HL-60 (cell line): ENCODE results near the gene NFIB.

Experiments
- DNase-seq, 2 experiments: peaks; one replicate each; pipeline ENCODE4 v3.0.0-alpha.2; 2010 to 2020; ENCODE audit warnings: low read depth in 1 of 2, low spot score in 1 of 2
- H3K27ac ChIP-seq: fragments of 250-450 bp; sonication (Bioruptor Pico); replicated peaks from 2 replicates; pipeline ENCODE4 v1.5.1; 2020; ENCODE audit warnings: mild to moderate bottlenecking, moderate library complexity
- H3K27me3 ChIP-seq: fragments of 250-450 bp; sonication (Bioruptor Pico); 2 replicates; pipeline ENCODE4 v1.5.1; 2021; ENCODE audit warnings: mild to moderate bottlenecking, moderate library complexity; ENCODE audit not compliant: insufficient read depth, poor library complexity, severe bottlenecking
- H3K4me3 ChIP-seq: replicated peaks from 2 replicates; pipeline ENCODE4 v1.5.1; 2011; ENCODE audit warnings: mild to moderate bottlenecking, control low read depth, low read length; ENCODE audit not compliant: insufficient read depth
- CTCF ChIP-seq: IDR thresholded peaks from one replicate; pipeline ENCODE4 v1.5.1; 2011; ENCODE audit warnings: low read length, control low read depth, inconsistent platforms; ENCODE audit not compliant: insufficient read depth
- GABPA ChIP-seq: IDR thresholded peaks from 2 replicates; pipeline ENCODE4 v1.6.1; 2012; ENCODE audit warnings: low read depth
- POLR2AphosphoS5 ChIP-seq: IDR thresholded peaks from 2 replicates; pipeline ENCODE4 v1.6.1; 2012; ENCODE audit warnings: low read depth
- REST ChIP-seq: IDR thresholded peaks from 2 replicates; pipeline ENCODE4 v1.6.1; 2012; ENCODE audit warnings: low read depth; ENCODE audit not compliant: insufficient replicate concordance
- SPI1 ChIP-seq: IDR thresholded peaks from 2 replicates; pipeline ENCODE4 v1.6.1; 2012; ENCODE audit warnings: low read depth, mild to moderate bottlenecking, borderline replicate concordance

NFIB gene

GRCh38 chr9:14103115-14103514 lies 210.8 kb downstream of the NFIB start:
- TF ChIP-seq SPI1 (no peak), POLR2AphosphoS5 (no peak), CTCF (no peak), REST (no peak), GABPA (no peak)
- no peak overlapping the region for H3K4me3 ChIP-seq
- no peaks in the 10 kb centered on the region for H3K27me3 ChIP-seq
- no peak overlapping the region for H3K27ac ChIP-seq
- no peak for DNase-seq

- no peak overlapping the region for H3K27ac ChIP-seq
Observed at GRCh38 chr9:14099737-14100136, 214.2 kb downstream of the NFIB start.

More at GRCh38 chr9:14099737-14100136, 214.2 kb downstream of the NFIB start:
- Histone ChIP-seq H3K27me3 (no peaks in the 10 kb centered on the region), H3K4me3 (no peak overlapping the region)
- TF ChIP-seq POLR2AphosphoS5 (no peak), REST (no peak), SPI1 (no peak), GABPA (no peak), CTCF (no peak)
- DNase-seq = no peak
